ENCODE data around the gene HOXA5. TPM values are rescaled to one million over a fixed set of nuclear protein-coding genes. Genes with fewer than 3 reads are reported as not detected.
A peak's percentile ranks its signal among the peaks of the same experiment; 100 is the strongest.

The HOXA5 gene
- total RNA-seq, 4 donors from 2014 or later: 18.3 to 89.8 (median 31.6) TPM

DNA sequence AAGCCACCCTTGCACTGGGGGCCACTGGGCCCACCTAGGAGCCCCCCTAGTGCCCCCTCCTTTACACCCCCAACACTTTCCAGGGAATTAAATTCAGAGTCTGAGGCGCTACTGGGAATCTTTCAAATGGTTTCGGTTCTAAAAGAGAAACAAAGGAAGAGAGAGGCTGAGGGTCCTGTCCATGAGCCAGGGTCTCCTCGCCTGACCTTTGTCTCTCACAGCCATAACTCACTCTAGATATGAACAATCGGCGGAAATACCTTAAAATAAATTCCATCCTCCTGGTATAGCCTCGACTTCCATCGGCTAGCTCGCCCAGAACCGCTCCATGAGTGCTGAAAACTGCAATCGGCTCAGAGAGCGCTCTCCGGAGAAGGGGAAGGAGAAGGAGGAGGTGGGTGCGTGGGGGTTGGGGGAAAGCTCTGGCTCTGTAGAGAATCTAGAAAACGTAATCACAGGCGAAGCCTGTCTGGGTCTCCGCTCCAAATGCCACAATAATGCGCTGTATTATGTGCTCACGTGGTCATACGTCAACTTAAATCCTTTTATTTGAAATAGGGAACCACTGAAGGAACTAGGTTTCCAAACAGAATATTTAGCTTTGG, 25.5 kb downstream of the HOXA5 start:
- no peaks in the 10 kb centered on the region for H3K36me3 ChIP-seq
- 45 to 77% methylated on average over 8 to 19 of the region's 19 CpGs for WGBS, 2 donors (ENCODE audit: low coverage in 1 of 2)
- H3K27ac ChIP-seq: peak overlapping the region; percentile 90 to 96 (median 92)
- no peaks in the 10 kb centered on the region for H3K9me3 ChIP-seq
- intact Hi-C loops (cut with DNase I; ENCODE audit: low total_unique reads) (no loop called here), in situ Hi-C loops (cut with MboI; ENCODE audit: low pct_ligation_motif_present in 1 of 4, low pct_unique_long_range_greater_than_20kb in 1 of 4, low sequenced_read_pairs in 3 of 4) (no loop called here)
- no peak for DNase-seq
- H3K4me1 ChIP-seq: peaks cover 25 to 92% (median 73%) of the 10 kb centered on the region in 4 donors
- TF ChIP-seq POLR2A (IDR thresholded peaks at IDR 0.05) (no peak), POLR2AphosphoS5 (IDR thresholded peaks at IDR 0.05) (peak in 1 of 3 donors; percentile 19)
- H3K27me3 ChIP-seq: no peaks in the 10 kb centered on the region
- H3K4me3 ChIP-seq: peak overlapping the region; percentile 6 to 59 (median 26)

DNA sequence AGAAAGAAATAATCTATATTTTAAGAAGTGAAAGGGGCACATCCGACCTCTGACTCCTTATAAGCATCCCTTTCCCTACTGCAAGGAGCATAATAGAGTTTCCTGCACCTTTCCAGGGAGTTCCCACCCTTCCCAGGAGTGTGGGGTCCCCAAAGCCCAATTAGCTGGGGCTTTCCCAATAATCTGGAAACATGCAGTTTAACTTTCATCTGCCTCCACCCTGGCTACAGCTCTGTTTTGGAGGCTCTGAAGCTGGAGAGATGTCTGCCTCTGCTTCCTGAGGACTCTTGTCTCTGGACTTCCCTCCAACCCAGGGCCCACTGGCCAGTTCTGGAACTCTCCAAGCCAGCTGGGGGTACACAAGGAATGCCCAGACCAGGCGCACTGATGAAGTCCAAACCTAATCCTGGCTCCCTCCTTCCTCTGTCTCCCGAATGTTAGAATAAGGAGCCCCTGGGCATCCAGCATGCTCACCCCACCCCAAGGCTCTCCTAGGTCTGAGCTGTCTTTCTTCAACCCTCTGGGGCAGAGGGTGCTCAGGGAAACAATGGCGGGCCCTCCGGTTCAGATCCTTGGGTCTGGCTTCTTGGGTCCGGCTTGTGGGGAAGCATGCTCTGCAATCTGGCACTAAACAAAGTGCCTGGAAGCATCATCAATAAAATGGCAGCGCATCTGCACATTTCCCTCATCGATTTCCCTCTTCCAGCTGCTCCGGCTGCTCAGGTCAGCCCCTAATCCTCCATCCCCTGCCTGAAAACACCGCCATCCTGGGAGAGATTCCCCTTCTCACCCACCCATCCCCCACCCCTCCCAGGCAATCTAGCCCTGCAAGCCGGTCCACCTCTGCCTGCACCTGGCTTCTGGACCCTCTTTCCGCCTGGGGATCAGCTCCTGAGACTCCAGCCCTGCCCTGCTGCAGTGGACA, 26.3 kb downstream of the HOXA5 start:
- no peaks in the 10 kb centered on the region for H3K27me3 ChIP-seq
- H3K4me3 ChIP-seq: peak overlapping the region in 3 of 4 donors; percentile 34 to 59 (median 43)
- DNase-seq: no peak
- 27 to 42% methylated on average over 3 to 12 of the region's 12 CpGs for WGBS, 2 donors (ENCODE audit: low coverage in 1 of 2)
- peaks cover 31 to 92% (median 79%) of the 10 kb centered on the region in 4 donors for H3K4me1 ChIP-seq
- in situ Hi-C loops (cut with MboI; ENCODE audit: low pct_ligation_motif_present in 1 of 4, low pct_unique_long_range_greater_than_20kb in 1 of 4, low sequenced_read_pairs in 3 of 4) (no loop called here), intact Hi-C loops (cut with DNase I; ENCODE audit: low total_unique reads) (no loop called here)
- no peaks in the 10 kb centered on the region for H3K36me3 ChIP-seq
- H3K27ac ChIP-seq: peak overlapping the region; percentile 90 to 96 (median 92)
- no peaks in the 10 kb centered on the region for H3K9me3 ChIP-seq
- TF ChIP-seq POLR2AphosphoS5 (IDR thresholded peaks at IDR 0.05) (no peak), EP300 (IDR thresholded peaks at IDR 0.05; ENCODE audit: low read depth) (no peak), POLR2A (IDR thresholded peaks at IDR 0.05) (no peak)
- TF ChIP-seq, protein P1, sequence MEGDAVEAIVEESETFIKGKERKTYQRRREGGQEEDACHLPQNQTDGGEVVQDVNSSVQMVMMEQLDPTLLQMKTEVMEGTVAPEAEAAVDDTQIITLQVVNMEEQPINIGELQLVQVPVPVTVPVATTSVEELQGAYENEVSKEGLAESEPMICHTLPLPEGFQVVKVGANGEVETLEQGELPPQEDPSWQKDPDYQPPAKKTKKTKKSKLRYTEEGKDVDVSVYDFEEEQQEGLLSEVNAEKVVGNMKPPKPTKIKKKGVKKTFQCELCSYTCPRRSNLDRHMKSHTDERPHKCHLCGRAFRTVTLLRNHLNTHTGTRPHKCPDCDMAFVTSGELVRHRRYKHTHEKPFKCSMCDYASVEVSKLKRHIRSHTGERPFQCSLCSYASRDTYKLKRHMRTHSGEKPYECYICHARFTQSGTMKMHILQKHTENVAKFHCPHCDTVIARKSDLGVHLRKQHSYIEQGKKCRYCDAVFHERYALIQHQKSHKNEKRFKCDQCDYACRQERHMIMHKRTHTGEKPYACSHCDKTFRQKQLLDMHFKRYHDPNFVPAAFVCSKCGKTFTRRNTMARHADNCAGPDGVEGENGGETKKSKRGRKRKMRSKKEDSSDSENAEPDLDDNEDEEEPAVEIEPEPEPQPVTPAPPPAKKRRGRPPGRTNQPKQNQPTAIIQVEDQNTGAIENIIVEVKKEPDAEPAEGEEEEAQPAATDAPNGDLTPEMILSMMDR (IDR thresholded peaks at IDR 0.05): no peak

DNA sequence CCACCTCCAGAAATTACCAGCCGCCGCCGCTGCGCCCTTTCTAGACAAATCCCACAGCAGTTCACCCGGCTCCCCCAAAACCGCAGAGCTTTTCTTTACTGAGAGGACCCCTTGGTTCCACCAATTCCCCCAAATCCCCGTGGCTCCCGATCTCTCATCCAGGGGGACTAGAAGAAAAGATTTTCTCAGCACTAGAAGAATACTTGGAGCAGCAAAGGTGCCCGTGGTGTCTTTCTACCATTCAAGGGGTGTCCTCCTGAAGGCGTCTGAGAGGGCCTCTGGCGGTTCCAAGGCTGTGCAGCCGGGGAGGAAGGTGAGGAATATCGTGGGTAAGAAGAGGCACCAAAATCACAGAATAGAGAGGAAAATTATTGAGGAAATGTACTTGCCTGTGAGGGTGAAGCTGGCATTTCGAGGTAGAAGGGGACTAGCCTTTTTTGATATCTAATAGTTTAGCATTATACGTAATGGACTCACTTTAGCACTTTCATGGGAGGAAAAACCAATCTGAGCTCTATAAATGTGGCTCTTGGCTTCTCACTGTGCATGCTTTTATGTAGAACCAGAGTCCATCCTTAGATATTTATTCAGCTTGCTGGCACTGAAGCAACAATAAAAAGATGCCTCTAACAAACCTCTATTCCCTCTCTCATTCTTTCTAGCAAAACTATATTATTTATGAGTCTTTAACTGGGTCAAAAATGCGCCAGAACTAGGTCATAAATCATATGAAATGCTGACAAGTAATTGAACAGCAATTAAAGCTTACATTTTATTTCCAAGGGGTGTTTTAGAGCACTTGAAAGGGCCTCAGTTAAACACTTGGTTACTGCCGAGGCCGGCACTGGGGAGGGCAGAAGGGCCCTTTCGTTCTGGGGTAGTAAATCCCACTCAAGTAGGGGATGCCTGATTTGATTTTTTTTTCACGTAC, 27.2 kb downstream of the HOXA5 start:
- Histone ChIP-seq H3K27me3 (no peaks in the 10 kb centered on the region), H3K27ac (peak overlapping the region; percentile 90 to 96 (median 92)), H3K4me1 (peaks cover 33 to 92% (median 80%) of the 10 kb centered on the region in 4 donors), H3K36me3 (no peaks in the 10 kb centered on the region), H3K9me3 (no peaks in the 10 kb centered on the region), H3K4me3 (peak overlapping the region; percentile 27 to 59 (median 38))
- 32% methylated on average over 15 to 20 of the region's 20 CpGs for WGBS, 2 donors (ENCODE audit: low coverage in 1 of 2)
- DNase-seq: no peak
- TF ChIP-seq EP300 (IDR thresholded peaks at IDR 0.05; ENCODE audit: low read depth): no peak
- no peak for TF ChIP-seq POLR2A (IDR thresholded peaks at IDR 0.05)
- peak in 1 of 3 donors; percentile 6 for TF ChIP-seq POLR2AphosphoS5 (IDR thresholded peaks at IDR 0.05)
- TF ChIP-seq, protein P1 (IDR thresholded peaks at IDR 0.05): no peak
- in situ Hi-C loops (cut with MboI; ENCODE audit: low pct_ligation_motif_present in 1 of 4, low pct_unique_long_range_greater_than_20kb in 1 of 4, low sequenced_read_pairs in 3 of 4) (no loop called here), intact Hi-C loops (cut with DNase I; ENCODE audit: low total_unique reads) (no loop called here)

DNA sequence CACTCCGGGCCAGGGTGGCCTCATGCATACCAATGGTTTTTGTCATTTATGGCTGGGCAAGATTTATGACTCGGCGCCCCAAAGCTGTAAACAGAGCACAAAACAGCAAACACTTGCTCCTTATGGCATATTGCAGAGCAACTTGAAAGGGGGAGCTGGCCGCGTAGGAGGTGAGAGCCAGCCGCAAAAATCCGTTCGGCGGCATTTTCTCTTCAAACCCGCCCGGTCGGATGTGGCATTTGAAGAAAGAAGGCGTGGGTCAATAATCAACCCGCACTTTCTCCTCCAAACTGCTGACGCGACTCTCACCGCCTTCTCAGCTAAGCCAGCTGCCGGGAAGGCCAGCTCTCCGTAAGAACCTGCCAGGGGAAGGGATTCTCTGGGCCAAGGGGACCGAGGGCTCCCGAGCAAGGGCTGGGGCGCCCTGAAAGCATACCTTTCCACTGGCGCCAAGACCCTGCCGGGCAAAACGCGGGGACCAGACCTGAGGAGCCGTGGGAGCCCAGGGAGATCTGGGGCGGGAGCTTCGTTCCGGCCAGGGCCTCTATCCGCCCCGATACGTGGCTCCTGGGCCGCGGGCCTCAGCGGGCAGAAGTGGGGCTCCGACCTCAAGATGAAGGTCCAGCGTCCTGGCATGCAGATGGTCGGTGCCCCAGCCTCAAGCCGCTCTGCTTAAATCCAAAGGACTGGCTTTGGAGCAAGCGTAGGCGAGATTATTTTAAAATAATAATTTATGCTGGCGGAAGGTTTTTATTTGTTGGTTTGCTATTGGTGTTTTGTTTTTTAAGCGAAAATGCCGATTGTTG, 28.1 kb downstream of the HOXA5 start:
- Histone ChIP-seq H3K27me3 (no peaks in the 10 kb centered on the region), H3K27ac (peak overlapping the region; percentile 90 to 96 (median 92)), H3K9me3 (no peaks in the 10 kb centered on the region), H3K4me3 (peak overlapping the region; percentile 27 to 59 (median 38)), H3K36me3 (no peaks in the 10 kb centered on the region), H3K4me1 (peaks cover 27 to 92% (median 80%) of the 10 kb centered on the region in 4 donors)
- intact Hi-C loops (cut with DNase I; ENCODE audit: low total_unique reads) (no loop called here), in situ Hi-C loops (cut with MboI; ENCODE audit: low pct_ligation_motif_present in 1 of 4, low pct_unique_long_range_greater_than_20kb in 1 of 4, low sequenced_read_pairs in 3 of 4) (no loop called here)
- TF ChIP-seq, protein P1 (IDR thresholded peaks at IDR 0.05): no peak
- TF ChIP-seq POLR2A (IDR thresholded peaks at IDR 0.05) (peak; percentile 65), EP300 (IDR thresholded peaks at IDR 0.05; ENCODE audit: low read depth) (peak; percentile 4), POLR2AphosphoS5 (IDR thresholded peaks at IDR 0.05) (peak; percentile 76 to 84 (median 81))
- WGBS, 2 donors (ENCODE audit: low coverage in 1 of 2): 36 to 45% methylated on average over 2 to 45 of the region's 45 CpGs
- DNase-seq: peak; percentile 75
